Ovary (tissue), 3 donors: ENCODE results near the gene FKBP14.

Source experiments
- CTCF ChIP-seq, 3 donors: fragments of 450-650 bp in 2 of 3; fragments of 200-600 bp in 1 of 3; IDR thresholded peaks; one replicate each; pipeline versions ENCODE4 v1.5.1 to v1.8.0; 2016 to 2022; ENCODE audit warnings: antibody characterized with exemption in 3 of 3, mild to moderate bottlenecking in 1 of 3
- POLR2A ChIP-seq: fragments of 450-650 bp; IDR thresholded peaks from one replicate; pipeline ENCODE4 v1.6.1; 2017; ENCODE audit warnings: antibody characterized with exemption, mild to moderate bottlenecking, moderate library complexity
- donor health status: DM: no; HTN: no; CAD: no.

GRCh38 chr7:29970158-29970557 lies 56.3 kb downstream of the FKBP14 start:
- no peak for TF ChIP-seq CTCF (IDR thresholded peaks at IDR 0.05)
- TF ChIP-seq POLR2A: no peak
